Gastrocnemius medialis (tissue), 4 donors: ENCODE measurements around the gene DENND1A.

ENCODE experiments used
- CTCF ChIP-seq, 5 experiments: fragments of 450-650 bp in 3 of 5; fragments of 200-600 bp in 2 of 5; sonication (generic) in 2 of 5; IDR thresholded peaks in 4 of 5; conservative IDR thresholded peaks in 1 of 5; 1 replicate in 4 of 5; 2 replicates in 1 of 5; pipeline ENCODE4 v1.5.1; 2016 to 2019; ENCODE audit warnings: antibody characterized with exemption in 5 of 5, mild to moderate bottlenecking in 3 of 5, moderate library complexity in 3 of 5
- POLR2A ChIP-seq, 2 donors: fragments of 450-650 bp; IDR thresholded peaks; one replicate each; pipeline ENCODE4 v1.6.1; 2017; ENCODE audit warnings: antibody characterized with exemption in 2 of 2, mild to moderate bottlenecking in 2 of 2, moderate library complexity in 2 of 2

- no peak for TF ChIP-seq POLR2A (IDR thresholded peaks at IDR 0.05)
- no peak for TF ChIP-seq CTCF (IDR thresholded peaks at IDR 0.05 in 4 of 5, conservative IDR thresholded peaks at IDR 0.05 in 1 of 5)
Observed at GRCh38 chr9:123406691-123407216, 523.2 kb downstream of the DENND1A start.
